GM12873 (cell line): ENCODE results near the gene CTU2.

Source experiments
- TF ChIP-seq, protein P1 (sequence below): IDR thresholded peaks from 2 replicates; pipeline ENCODE4 v1.5.1; 2012; ENCODE audit warnings: low read depth, mild to moderate bottlenecking, moderate library complexity, low read length, control low read depth; ENCODE audit not compliant: insufficient read depth; ENCODE audit errors: missing control alignments

Gene CTU2

DNA sequence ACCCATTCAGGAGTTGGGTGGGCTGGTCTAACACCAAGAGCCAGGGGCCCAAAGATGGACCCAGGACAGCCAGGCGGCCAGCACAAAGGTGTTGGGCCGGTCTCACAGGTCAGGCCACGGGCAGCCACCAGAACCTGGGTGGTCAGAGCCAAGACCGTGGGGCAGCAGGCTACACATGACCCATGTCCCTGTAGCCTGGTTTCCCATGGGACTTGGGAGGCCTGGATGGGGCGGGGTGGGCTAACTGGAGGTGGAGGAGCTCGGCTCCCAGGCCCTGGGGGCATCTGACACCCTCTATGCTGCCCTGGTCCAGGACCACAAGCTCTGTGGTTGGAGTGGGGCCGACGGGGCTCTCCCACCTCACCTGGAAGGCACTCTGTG, 17.2 kb downstream of the CTU2 start:
- TF ChIP-seq, protein P1, sequence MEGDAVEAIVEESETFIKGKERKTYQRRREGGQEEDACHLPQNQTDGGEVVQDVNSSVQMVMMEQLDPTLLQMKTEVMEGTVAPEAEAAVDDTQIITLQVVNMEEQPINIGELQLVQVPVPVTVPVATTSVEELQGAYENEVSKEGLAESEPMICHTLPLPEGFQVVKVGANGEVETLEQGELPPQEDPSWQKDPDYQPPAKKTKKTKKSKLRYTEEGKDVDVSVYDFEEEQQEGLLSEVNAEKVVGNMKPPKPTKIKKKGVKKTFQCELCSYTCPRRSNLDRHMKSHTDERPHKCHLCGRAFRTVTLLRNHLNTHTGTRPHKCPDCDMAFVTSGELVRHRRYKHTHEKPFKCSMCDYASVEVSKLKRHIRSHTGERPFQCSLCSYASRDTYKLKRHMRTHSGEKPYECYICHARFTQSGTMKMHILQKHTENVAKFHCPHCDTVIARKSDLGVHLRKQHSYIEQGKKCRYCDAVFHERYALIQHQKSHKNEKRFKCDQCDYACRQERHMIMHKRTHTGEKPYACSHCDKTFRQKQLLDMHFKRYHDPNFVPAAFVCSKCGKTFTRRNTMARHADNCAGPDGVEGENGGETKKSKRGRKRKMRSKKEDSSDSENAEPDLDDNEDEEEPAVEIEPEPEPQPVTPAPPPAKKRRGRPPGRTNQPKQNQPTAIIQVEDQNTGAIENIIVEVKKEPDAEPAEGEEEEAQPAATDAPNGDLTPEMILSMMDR: no peak

DNA sequence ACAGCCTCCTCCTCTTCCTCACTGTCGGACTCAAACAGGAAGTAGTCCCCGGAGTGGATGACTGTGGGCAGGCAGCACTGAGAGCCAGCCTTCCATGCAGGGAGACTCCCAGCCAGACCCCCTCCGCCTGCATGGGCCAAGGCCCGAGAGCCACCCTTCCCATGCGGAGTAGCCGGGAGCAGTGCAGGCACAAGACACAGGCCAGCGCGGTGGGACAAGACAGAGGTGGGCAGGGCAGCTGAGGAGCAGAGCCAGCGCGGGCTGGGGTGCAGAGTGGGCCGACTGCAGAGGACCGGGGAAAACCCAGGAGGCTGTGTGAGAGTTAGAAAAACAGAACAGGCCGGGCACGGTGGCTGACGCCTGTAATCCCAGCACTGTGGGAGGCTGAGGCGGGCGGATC, 17.6 kb downstream of the CTU2 start:
- TF ChIP-seq, protein P1: no peak

- TF ChIP-seq, protein P1: no peak
Measured at GRCh38 chr16:88724855-88725555, 18.7 kb downstream of the CTU2 start.

GRCh38 chr16:88725609-88726407, 19.5 kb downstream of the CTU2 start:
- TF ChIP-seq, protein P1: no peak

- TF ChIP-seq, protein P1: no peak
Measured at GRCh38 chr16:88726408-88726749, 20.1 kb downstream of the CTU2 start.

GRCh38 chr16:88726981-88727380, 20.7 kb downstream of the CTU2 start:
- TF ChIP-seq, protein P1: no peak

DNA sequence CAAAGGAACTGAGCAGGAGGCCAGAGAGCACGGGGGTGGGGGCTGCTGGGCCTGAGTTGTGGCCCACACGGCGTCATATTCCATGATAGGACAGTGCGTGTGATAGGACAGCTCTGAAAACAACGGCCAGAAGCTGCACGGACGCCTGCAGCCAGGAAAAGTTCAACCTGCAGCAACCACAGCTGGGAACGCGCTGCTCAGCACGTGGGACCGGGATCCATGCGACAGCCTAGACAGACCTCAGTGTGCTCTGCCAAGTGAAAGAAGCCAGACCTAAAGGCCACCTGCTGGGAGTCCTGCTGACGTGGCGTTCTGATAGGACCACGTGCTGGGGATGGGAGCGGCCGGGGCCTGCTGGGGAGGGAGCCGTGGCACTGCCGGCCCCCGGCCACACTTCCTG, 21.6 kb downstream of the CTU2 start:
- TF ChIP-seq, protein P1: no peak
